ENCODE data around the gene UCMA. TPM values are rescaled to one million over a fixed set of nuclear protein-coding genes. Genes with fewer than 3 reads are reported as not detected.

The UCMA gene
- total RNA-seq (2013; cell fraction: nucleolus; rRNA removed) = not detected in 2 replicates
- total RNA-seq (2014; rRNA removed) (not detected in 2 replicates), total RNA-seq (2014; rRNA removed; fragmentation: Illumina TruSeq; extraction: Trizol) (not detected in 2 replicates), total RNA-seq (2021) (not detected in 2 replicates), polyA plus RNA-seq (2011; rRNA removed) (not detected in 2 replicates), polyA plus RNA-seq (2014; fragmentation: Illumina TruSeq; extraction: Trizol) (not detected in 2 replicates), polyA plus RNA-seq (2014; fragmentation: Nextera tagmentation; extraction: Ambion mirVana) (under 1 TPM in 1 of 2 experiments, not detected in 1; 0.15 TPM), polyA plus RNA-seq (2014; rRNA removed) (not detected in 2 replicates), polyA plus RNA-seq (2016; fragmentation: Nextera tagmentation; extraction: Ambion mirVana) (not detected), polyA minus RNA-seq (2011; rRNA and poly(A)+ RNA removed) (not detected in 2 replicates), Bru-seq, nascent RNA (not detected), BruChase-seq, experiment 1, labeled RNA remaining after a 6-hour chase (not detected), BruChase-seq, experiment 2, labeled RNA remaining after a 2-hour chase (not detected)
- not detected for polyA plus RNA-seq (2011; ENCODE audit: low read depth)
- not detected in 2 replicates for polyA plus RNA-seq (2011; cell fraction: cytosol; rRNA removed)
- polyA plus RNA-seq (2011; cell fraction: nucleus; rRNA removed) = not detected in 2 replicates
- polyA plus RNA-seq (2012) = 0.30 TPM in 1 of 2 replicates, not detected in the other
- not detected in 2 replicates for polyA minus RNA-seq (2011; cell fraction: cytosol; rRNA and poly(A)+ RNA removed)
- not detected in 2 replicates for polyA minus RNA-seq (2011; cell fraction: nucleus; rRNA and poly(A)+ RNA removed)
- long read RNA-seq, experiment 1 = 0 reads
- long read RNA-seq, experiment 2 = 0 reads

- DNase-seq (ENCODE audit: low read depth, low spot score) (no peak), ATAC-seq (no peak), FAIRE-seq (no peak)
- CTCF ChIA-PET = interaction anchor here (1.6 kb wide), 1 partner anchor 68 kb away, joined by 3 read pairs; no protein-coding TSS in a partner anchor
- SMC1A ChIA-PET (ENCODE audit: uncharacterized antibody, unreplicated experiment) = no interaction called here
- Histone ChIP-seq H3K4me2 (ENCODE audit: control insufficient read depth, insufficient read depth) (no peak within 1 kb of the TSS), H3K4me1 (ENCODE audit: control insufficient read depth, insufficient read depth, low read length) (no peaks in the 10 kb centered on the region), H3K27me3 (replicated peaks in 1 of 2; ENCODE audit: control insufficient read depth in 2 of 2, insufficient read depth in 2 of 2, low read length in 1 of 2) (no peaks in the 10 kb centered on the region), H3K4me3 (no peak within 1 kb of the TSS), H3K9me3 (replicated peaks; ENCODE audit: control insufficient read depth, insufficient read depth, low read length) (no peaks in the 10 kb centered on the region), H3K27ac (ENCODE audit: control insufficient read depth, insufficient read depth) (no peak within 1 kb of the TSS), H3K79me2 (ENCODE audit: control insufficient read depth, insufficient read depth, low read length) (no peaks in the 10 kb centered on the region), H3K36me3 (ENCODE audit: control insufficient read depth in 2 of 2, insufficient read depth in 2 of 2, low read length in 1 of 2) (no peaks in the 10 kb centered on the region), H4K20me1 (ENCODE audit: control insufficient read depth, insufficient read depth) (no peaks in the 10 kb centered on the region), H3K9ac (ENCODE audit: control insufficient read depth, insufficient read depth, low read length) (no peak within 1 kb of the TSS), H2AFZ (ENCODE audit: control insufficient read depth, low read depth, low read length) (no peak within 1 kb of the TSS)
- no TSS peak for BruUV-seq (replicated peaks)
- RAD21 ChIA-PET (ENCODE audit: unreplicated experiment) = no interaction called here
- TF ChIP-seq SP1 (IDR thresholded peaks at IDR 0.05; ENCODE audit: low read depth, low read length) (no peak), PAX5 (IDR thresholded peaks at IDR 0.05; ENCODE audit: borderline replicate concordance, low read depth, low read length) (no peak), NR2C2 (IDR thresholded peaks at IDR 0.05; ENCODE audit: borderline replicate concordance, control insufficient read depth, insufficient read length, low read depth) (no peak), FOXM1 (IDR thresholded peaks at IDR 0.05; ENCODE audit: low read depth, low read length) (no peak), POLR2AphosphoS5 (IDR thresholded peaks at IDR 0.05; ENCODE audit: low read length) (no peak), SIX5 (IDR thresholded peaks at IDR 0.05; ENCODE audit: low read depth, low read length, severe bottlenecking) (no peak), SREBF1 (IDR thresholded peaks at IDR 0.05; ENCODE audit: low read length) (no peak), PAX8 (IDR thresholded peaks at IDR 0.05) (no peak), TBL1XR1 (IDR thresholded peaks at IDR 0.05; ENCODE audit: low read depth, low read length) (no peak), SRF (IDR thresholded peaks at IDR 0.05; ENCODE audit: low read depth in 2 of 2, low read length in 2 of 2) (no peak), DPF2 (IDR thresholded peaks at IDR 0.05) (no peak), IRF4 (IDR thresholded peaks at IDR 0.05; ENCODE audit: low read depth, low read length) (no peak), IRF3 (IDR thresholded peaks at IDR 0.05) (no peak), RUNX3 (IDR thresholded peaks at IDR 0.05; ENCODE audit: low read length) (no peak), CHD2 (IDR thresholded peaks at IDR 0.05; ENCODE audit: borderline replicate concordance, low read depth, low read length) (no peak), ZBTB33 (IDR thresholded peaks at IDR 0.05) (no peak), KLF5 (IDR thresholded peaks at IDR 0.05; ENCODE audit: partially characterized antibody) (no peak)
- TF ChIP-seq, protein P1, sequence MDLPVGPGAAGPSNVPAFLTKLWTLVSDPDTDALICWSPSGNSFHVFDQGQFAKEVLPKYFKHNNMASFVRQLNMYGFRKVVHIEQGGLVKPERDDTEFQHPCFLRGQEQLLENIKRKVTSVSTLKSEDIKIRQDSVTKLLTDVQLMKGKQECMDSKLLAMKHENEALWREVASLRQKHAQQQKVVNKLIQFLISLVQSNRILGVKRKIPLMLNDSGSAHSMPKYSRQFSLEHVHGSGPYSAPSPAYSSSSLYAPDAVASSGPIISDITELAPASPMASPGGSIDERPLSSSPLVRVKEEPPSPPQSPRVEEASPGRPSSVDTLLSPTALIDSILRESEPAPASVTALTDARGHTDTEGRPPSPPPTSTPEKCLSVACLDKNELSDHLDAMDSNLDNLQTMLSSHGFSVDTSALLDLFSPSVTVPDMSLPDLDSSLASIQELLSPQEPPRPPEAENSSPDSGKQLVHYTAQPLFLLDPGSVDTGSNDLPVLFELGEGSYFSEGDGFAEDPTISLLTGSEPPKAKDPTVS (IDR thresholded peaks at IDR 0.05; ENCODE audit: low read depth, low read length) = no peak
- POLR2A ChIA-PET = no interaction called here
- in situ Hi-C loops (cut with MboI) = no loop called here
- 40% methylated on average over 10 of the region's 10 CpGs for WGBS (ENCODE audit: insufficient coverage, insufficient replicate concordance, low lambda C conversion rate, missing lambda C conversion rate)
- intact Hi-C loops (cut with micrococcal nuclease; ENCODE audit: unreplicated experiment) = no loop called here
These were observed at the start of gene UCMA for GRCh38 chr10:13234172-13234571. Gene UCMA (minus strand): TSS chr10:13234374. CDS start chr10:13234258, 116 bp downstream.
